Urothelium cell line (cell line): ENCODE results near the gene CACNA2D4.

ENCODE experiments used
- DNase-seq: peaks from one replicate; pipeline ENCODE4 v3.0.0; 2011; ENCODE audit warnings: low spot score, mixed read lengths
- FAIRE-seq: peaks from 2 replicates; lab custom pipeline; 2011; peaks lifted over from hg19 to GRCh38; lab: Jason Lieb, UNC

CACNA2D4 gene

DNA sequence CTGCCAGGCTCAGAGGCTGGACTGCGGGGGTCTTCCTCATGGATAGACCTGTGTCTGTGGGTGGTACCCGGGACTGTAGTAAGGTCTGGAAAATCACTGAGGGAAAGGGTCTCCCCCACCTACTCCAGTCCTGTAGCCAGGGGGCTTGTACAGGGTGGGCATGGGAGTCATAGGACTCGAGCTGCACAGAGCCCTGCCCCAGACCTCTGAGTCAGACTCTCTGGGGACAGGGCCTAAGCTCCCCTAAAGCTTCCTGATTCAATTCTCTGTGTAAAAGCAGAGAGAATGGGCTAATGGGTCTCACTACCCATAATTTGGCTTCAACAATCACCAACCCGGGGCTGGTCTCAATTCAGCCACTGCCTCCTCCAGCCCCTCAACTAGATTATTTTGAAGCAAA, 71.0 kb downstream of the CACNA2D4 start:
- DNase-seq (no peak), FAIRE-seq (no peak)

DNA sequence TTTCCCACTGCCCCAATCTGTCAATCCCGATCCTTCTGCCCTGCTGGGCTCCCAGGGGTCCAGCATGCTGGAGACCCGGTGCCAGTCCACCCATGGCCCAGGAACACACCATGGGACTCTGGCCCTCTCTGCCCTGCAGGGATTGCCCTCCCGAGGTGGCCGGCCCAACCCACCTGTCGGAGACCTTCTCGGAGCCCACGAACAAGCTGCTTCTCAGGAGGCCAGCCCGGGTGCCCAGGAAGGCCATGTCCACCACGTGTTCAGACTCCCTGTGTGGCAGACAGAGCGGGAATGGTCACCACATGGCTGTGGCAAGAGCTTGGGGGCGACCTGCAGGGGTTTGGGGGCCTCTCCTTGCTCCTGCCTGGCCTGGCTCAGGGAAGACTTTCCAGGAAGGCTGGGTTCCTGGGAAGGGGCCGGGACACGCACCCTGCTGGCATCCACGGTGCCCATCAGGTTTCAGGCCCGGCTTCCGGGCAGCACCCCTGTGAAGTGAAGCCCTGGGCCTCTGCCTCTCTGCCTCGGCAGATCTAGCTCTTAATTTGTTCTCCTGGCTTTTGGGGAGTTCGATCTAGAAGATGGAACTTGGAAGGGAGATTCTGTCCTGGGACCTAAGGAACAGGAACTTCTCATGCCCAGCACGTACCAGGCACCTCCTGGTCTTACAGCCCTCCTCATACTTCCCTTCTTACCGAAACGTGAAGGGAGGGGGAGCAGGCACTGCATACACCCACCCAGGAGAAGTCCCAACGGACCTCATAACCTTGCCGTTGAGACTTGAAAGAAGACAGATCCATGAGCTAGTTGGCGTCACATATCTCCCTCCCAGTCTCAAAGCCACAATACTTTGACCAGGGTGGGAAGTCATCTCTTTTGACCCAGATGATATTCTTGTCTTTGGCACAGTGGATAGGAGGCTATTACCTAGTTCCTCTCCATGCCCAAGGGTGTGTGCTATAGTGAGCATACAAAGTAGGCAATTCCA, 71.7 kb downstream of the CACNA2D4 start:
- DNase-seq = no peak
- peak; percentile 69 for FAIRE-seq

DNA sequence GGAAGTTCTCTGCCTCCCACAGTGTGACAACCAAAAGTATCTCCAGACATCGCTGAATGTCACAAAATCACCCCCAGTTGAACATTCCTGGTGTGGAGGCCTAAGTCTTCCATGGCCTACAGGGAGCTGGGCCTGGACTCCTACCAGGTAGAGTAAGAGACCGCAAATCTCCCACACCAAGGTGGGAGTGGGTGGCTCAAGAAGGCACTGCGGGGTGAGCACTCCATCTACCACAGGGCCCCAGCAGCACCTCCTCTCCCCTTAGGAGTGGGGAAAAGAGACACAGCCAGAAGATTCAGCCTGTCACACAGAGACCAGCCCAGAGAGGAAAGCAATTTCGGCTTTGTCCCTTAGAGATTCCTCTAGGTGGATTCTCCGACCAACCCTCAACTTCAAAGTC, 72.6 kb downstream of the CACNA2D4 start:
- FAIRE-seq = no peak
- no peak for DNase-seq

DNA sequence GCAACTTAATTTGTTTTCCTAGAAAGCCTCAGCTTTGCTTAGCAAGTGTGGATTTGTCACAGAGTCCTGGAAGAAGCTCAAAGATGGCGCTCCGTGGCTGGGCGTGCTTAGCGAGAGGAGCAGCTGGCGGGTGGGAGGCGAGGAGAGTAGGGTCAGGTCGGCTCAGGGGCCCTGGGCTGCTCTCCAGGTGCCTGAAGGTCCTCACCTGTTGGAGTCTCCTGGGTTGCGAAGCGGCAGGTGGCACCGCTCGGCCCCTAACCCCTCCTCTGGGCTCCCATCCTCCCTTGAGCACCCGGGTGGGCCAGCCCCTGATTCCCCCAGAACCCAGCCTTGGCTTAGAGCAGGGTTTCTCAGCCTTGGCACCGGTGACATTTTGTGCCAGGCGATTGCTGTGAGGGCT, 73.0 kb downstream of the CACNA2D4 start:
- FAIRE-seq = no peak

DNA sequence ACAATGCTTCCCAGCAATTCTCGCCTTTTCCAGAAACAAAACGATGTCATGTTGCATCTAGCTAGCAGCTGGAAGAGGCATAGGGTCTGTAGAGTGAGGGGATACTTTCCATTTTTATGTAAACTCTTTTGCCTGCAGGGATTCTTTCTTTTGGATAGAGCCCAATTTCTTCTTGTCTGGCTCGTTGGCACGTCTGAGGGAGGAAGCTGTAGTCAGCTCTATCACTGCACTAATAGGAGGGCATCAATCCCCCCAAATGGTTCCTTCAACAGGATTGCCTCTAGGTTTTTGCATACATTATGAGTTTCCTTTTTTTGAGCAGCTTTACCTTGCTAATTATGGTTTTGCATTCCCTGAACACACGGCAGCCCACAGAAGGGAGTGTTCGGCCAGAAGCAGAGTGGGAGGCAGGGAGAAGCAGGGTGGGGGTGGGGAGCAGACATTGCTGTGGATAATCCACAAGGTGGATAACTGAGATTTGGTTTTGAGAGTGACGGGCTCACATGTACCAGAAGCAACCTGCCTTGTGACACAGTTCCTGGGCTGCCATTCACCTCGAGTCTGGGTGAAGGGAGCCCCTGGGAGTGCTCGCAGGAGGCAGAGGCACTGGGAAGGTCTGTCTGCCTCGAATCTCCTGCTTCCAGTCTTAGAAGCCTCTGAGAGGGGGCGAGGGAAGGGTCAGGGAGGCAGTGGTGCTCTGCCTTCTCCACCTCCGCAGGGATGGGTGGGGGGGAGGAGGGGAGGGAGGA, 73.6 kb downstream of the CACNA2D4 start:
- DNase-seq (no peak), FAIRE-seq (no peak)

More for the DNA sequence above, 73.0 kb downstream of the CACNA2D4 start:
- no peak for DNase-seq

DNA sequence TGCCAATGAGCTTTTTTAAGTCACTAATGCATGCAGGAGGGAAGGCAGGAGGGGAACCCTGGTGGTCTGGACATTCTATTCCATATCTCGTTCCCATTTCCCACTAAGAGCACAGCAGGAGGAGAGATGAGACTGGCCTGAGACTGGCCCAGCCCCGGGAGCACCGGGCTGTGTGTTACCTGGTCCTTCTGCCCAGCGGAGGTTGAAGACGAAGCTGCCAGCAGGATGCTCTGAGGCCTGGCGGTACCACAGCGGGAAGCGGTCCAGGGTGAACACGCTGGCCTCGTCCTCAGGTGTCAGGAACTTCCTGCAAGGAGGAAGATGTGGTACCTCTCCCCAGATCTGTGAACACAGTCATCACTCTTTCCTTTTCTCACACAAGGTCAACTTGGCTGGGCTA, 74.2 kb downstream of the CACNA2D4 start:
- FAIRE-seq = no peak

DNA sequence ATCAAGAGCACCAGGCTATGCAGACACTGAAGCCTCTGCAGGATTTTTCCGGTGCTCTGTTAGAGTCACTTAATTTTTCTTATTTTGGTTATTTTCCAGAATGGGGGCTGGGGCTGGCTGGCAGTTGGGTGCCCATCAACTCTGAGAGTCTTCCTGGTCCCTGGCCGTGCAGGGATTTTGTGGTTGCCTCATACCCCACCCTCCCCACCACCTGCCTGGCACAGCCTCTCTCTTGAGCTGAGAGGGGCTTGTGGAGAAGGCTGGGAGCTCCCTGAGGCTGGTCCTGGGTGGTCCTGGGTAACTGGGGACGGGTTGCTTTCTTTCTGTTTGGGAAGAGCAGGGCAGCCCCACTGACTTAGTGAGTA, 74.8 kb downstream of the CACNA2D4 start:
- DNase-seq (no peak), FAIRE-seq (no peak)

More for the DNA sequence above, 74.2 kb downstream of the CACNA2D4 start:
- no peak for DNase-seq

DNA sequence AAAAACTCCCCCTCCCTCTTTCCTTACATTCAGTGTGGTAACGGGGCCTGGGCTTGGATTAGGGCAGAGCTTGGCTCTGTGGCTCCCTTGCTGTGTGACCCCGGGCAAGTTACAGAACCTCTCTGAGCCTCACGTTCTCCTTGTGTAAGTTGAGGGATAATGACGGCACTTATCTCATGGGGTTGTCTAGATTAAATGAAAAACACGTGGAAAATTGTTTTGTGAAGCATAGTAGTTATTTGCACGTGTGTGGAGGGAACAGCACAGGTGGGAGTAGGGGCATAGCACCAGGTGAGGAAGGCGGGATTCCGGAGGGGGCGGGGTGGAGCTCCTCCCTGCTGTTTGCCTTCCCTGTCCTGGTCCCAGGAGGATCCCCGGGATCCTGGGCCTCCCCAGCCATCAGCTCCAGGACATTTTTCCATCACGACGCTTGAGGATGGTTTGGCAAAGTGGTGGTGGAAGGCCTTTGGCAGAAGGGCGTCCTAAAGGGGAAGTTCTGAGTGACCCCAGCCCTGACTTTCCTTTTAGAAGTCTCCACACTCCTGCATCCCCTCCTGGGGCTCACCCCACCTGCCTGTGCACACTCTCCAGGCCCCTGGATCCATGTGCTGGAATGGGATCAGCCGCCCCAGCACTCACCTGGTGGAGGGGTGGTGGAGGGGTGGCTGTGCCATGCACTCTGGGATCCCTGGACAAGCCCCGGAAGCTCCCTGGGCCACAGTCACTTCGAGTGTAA, 75.4 kb downstream of the CACNA2D4 start:
- DNase-seq (no peak), FAIRE-seq (no peak)

DNA sequence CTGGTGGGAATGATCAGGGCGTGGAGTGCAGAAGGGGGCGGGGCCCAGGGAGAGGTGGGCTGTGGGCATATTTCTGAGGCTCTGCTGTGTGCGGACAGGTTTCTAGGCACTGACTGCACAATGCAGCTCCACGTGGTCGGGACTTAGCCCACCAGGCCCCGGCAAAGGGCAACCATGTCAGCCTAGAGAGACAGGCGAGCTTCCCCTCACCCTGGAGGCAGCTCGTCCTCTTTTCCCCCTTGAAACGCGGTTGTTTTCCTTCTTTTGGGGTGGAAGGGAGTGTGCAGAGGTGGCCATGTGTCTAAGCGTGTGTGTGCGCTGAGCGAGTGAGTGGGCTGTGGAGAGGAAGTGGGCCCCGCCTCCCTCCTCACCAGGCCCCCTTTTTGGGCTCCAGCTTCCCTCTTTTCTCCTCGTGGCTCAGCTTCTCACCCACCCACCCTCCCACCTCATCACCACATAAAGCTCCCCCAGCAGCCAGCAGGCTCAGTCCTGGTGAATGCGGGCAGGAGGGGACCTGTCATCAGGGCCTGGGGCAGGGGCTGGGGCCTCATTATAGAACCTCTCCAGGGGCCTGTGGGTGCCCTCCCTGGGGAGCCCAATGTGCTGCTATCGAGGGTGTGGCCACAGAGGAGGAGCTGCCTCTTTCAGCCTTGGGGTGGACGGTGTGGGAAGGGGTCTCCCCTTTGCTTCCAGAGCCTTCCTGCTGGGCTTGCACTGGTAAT, 76.1 kb downstream of the CACNA2D4 start:
- no peak for FAIRE-seq
- DNase-seq = no peak

DNA sequence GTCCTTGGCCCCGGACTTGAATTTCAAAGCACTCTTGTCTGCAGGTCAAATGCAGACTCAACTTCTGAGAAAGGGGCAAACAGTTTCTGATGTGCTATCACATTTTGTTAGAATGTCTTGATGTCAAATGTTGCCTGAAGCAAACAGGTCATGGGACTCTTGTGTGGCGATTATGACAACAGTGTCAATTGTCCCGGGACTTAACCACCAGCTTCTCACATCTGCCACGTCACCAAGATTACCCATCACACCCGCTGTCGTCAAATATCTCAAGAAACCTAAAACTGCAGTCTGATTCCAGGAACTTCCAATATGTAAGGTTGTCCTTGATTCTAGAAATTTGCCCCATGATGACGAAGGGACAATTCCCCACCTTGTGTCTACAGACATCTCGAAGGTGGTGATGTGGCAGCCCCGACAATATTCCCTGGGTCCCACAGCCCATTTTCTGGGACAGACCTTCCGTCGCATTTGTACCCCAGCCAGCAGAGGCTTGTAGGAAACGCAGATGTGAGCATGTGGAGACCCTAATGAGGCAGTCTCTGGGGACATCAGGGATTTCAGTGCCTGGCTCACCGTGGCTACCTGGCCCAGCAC, 76.8 kb downstream of the CACNA2D4 start:
- FAIRE-seq (no peak), DNase-seq (no peak)

DNA sequence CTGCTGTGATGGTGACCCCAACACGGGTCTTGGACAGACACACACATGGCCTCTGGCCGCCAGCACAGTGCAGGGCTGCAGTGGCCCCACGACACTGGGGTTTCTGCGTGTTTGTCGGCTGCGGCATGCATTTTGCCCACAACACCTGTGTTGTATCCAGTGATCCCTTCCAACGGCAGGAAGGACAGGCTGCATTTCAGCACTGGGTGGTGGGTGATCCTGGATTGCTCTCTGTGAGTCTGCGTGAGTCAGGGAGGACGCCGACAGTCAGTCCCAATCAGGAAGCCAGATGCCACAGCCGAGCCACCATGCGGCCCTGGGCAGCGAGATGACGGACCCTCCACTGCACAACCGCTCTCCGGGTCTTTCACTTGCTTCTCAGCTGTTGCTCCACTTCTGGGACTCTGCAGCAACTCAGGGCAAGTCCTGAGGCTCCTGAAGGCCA, 77.4 kb downstream of the CACNA2D4 start:
- no peak for FAIRE-seq
- DNase-seq = no peak

DNA sequence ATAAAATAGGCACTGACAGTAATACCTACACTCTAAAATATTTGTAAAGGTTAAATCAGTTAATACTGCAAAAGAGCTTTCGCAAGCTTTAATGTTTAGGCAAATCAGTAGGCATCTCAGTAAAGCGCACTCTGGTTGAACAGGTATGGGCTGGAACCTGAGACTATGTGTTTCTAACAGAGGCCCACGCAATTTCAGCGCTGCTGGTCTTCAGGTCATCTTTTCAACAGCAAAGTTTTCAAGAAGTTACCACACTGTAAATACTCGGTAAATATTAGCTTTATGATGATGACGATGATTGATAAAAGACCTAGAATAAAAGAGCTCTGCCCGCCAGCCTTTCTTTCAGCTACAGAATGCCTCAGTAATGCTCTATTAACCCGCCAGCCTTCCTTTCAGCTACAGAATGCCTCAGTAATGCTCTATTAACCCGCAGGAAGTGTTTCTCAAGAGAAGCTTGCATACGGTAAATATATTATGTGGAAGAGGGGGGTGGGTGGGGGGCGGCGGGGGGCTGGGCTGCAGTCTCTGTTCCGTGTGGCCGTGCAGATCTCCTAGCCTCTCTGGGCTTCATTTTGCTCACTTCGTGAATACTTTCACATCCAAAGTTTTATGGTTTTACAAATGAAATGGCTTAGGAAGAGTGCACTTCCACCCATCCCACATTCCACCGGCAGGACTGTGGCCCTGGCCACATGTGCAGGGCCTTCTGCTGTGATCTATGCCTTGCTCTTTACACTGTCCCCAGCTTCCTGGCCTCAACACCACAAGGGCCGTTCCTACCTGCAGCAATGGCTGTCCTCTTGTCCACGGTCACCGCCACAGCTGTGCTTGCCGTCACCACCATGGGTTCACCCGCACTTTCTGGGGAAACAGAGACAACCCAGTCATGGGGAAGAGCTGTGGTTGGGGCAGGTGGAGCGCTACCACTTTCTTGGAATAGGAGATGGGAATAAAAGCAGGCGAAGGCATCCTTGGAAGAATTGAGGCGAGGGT, 78.2 kb downstream of the CACNA2D4 start:
- FAIRE-seq (no peak), DNase-seq (no peak)

DNA sequence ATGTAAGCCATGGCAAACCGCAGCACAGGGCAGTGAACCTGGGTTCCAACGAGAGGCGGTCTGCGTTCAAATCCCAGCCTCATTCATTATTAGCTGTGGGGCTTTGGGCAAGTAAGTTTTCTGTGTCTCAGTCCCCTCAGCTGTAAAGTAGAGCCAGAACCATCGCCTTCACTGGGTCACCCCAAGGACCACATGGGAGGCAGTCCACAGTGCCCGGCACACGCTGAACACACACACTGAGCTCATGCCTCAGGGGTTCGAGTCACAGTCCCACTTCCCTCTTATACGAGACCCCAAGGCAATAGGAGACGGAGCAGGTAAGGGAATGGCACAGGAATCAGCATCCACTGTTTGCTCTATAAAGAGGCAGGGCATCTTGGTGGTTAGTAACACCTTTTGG, 79.0 kb downstream of the CACNA2D4 start:
- no peak for FAIRE-seq
- DNase-seq = no peak

DNA sequence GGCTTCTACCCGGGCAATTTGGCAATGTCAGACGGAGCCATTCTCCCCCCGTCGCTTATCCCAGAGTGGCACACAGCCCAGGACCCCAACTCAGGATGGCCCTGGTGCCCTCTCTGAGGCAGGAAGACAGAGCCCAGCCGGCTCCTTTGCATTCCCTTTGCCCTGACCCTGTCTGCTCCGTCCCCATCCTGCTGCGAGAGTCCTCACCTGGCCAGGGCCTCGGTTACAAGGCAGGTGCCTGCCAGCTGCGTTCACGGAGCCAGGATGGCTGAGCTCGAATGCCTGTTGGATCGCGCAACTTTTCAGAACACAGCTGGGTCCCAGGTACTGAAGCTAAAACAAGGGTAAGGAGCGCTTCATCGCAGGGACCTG, 79.5 kb downstream of the CACNA2D4 start:
- FAIRE-seq (no peak), DNase-seq (no peak)

DNA sequence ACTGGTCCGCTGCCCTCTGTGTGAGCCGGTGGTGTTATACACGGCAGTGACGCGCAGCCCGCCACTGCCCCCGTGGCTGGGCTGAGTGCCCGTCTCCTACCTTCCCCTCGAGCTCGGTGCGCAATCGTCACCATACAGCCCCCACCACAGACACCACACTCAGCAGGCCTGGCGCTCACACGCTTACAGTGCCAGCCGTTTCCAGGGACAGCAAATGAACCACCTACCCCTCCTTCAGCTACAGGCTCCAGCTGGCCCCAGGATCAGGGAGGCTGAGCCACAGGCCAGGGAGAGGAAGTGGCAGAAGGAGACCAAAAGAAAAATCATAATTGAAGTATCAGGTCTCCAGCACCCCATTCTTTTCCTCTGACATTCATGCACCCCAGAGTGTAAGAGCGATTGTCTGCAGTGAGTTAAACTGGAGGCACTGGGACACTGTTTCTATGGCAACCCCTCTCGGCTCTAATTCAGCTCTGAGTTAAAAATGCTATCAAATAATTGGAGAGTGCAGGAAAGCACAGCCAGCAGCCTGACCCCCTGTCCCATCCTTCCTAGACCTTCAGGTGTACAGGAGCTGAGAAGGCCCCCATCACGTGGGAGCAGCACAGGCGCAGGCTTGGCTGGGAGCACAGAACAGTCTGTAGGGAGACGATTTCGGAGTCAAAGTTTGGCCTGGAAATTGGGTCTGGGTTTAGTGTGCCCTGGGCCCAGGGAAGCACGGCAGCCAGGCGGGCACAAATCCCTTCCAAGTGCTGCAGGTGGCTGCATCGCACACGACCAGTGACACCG, 80.1 kb downstream of the CACNA2D4 start:
- no peak for DNase-seq
- FAIRE-seq = no peak

DNA sequence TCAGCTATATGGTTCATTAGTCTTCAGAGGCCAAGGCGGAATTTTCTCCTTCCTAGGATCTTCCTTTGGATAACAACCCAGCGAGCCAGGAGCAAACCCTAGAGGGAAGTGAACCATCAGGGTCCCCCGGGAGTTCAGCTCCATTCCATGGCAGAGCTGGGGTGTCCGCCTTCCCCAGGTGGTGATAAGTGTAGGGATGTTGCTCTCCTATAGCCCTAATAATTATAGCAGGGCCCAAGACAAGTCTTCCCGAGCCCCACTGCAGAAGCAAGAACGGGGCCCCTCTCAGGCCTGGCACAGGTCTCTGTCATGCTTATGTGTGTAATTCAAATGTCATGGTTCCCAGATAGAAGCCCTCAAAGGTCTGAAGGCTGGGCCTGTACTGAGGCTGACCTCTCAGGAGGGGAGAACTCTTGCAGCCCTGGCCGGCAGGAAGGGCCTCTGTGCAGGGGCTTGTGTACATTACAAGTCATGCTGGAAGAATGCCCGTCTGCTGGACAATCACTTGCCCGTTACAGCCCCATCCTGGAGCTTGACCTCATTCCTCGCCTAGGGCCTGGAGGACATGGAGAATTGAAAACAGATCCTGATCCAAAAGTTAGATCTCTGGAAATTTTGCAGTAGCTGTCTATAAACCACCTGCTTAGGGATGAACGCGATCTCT, 80.8 kb downstream of the CACNA2D4 start:
- DNase-seq (no peak), FAIRE-seq (no peak)

DNA sequence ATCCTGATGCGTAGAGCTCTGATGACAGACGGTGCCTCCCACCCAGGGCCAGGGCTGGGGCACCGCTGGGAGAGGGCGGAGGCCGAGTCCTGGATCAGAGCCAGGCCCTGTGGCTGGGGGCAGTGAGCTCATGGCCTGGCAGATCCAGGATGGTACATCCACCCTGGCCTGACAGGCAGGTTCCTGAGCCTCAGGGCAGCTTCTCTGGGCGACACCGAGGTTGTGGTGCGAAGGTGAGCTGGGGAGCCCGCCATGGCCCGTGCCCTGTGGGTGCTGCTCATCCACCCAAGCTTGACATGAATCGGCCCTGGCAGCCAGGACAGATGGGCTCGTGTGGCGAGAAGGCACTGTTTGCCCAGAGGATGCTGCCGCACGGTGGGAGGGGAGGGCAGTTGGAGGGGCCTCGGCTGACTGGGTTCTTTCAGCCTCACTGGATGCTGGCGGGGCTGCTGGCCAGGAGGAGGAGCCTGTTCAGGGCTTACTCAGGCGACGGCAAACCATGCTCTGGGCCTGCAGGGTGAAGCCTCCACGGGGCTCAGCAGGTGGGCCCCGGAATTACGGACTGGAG, 81.5 kb downstream of the CACNA2D4 start:
- DNase-seq (no peak), FAIRE-seq (no peak)
